ENCODE measurements around the gene RPS2. TPM values are rescaled to one million over a fixed set of nuclear protein-coding genes. Genes with fewer than 3 reads are reported as not detected.

Gene RPS2
- total RNA-seq, 1 experiment from 2014 or later = 2,950 TPM

GRCh38 chr16:1991135-1991551, 26.5 kb upstream of the RPS2 start:
- Mint-ChIP-seq H3K4me1 (ENCODE audit: low read depth, unreplicated experiment) (peaks cover 17% of the 10 kb centered on the region), H3K4me3 (ENCODE audit: low read depth, unreplicated experiment) (peak overlapping the region; percentile 54), H3K9me3 (ENCODE audit: low read depth, unreplicated experiment) (no peaks in the 10 kb centered on the region), H3K27ac (ENCODE audit: unreplicated experiment) (no peak overlapping the region), H3K27me3 (ENCODE audit: unreplicated experiment) (no peaks in the 10 kb centered on the region), H3K36me3 (ENCODE audit: insufficient read depth, unreplicated experiment) (peaks cover 51% of the 10 kb centered on the region)
- intact Hi-C loops (cut with micrococcal nuclease; ENCODE audit: unreplicated experiment) = no loop called here
- TF ChIP-seq, protein P1, sequence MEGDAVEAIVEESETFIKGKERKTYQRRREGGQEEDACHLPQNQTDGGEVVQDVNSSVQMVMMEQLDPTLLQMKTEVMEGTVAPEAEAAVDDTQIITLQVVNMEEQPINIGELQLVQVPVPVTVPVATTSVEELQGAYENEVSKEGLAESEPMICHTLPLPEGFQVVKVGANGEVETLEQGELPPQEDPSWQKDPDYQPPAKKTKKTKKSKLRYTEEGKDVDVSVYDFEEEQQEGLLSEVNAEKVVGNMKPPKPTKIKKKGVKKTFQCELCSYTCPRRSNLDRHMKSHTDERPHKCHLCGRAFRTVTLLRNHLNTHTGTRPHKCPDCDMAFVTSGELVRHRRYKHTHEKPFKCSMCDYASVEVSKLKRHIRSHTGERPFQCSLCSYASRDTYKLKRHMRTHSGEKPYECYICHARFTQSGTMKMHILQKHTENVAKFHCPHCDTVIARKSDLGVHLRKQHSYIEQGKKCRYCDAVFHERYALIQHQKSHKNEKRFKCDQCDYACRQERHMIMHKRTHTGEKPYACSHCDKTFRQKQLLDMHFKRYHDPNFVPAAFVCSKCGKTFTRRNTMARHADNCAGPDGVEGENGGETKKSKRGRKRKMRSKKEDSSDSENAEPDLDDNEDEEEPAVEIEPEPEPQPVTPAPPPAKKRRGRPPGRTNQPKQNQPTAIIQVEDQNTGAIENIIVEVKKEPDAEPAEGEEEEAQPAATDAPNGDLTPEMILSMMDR (IDR thresholded peaks at IDR 0.05; ENCODE audit: unreplicated experiment) = no peak
- CTCF ChIA-PET = no interaction called here
- no peak for DNase-seq
- no TSS peak for BruUV-seq (replicated peaks)

GRCh38 chr16:1990351-1991134, 25.9 kb upstream of the RPS2 start:
- no peaks in the 10 kb centered on the region for H3K27me3 Mint-ChIP-seq (ENCODE audit: unreplicated experiment)
- DNase-seq = peak; percentile 61
- TSS peak; percentile 14 for BruUV-seq (replicated peaks)
- CTCF ChIA-PET = no interaction called here
- intact Hi-C loops (cut with micrococcal nuclease; ENCODE audit: unreplicated experiment) = no loop called here
- H3K4me3 Mint-ChIP-seq (ENCODE audit: low read depth, unreplicated experiment) = peak overlapping the region; percentile 54
- peaks cover 47% of the 10 kb centered on the region for H3K36me3 Mint-ChIP-seq (ENCODE audit: insufficient read depth, unreplicated experiment)
- peaks cover 11% of the 10 kb centered on the region for H3K4me1 Mint-ChIP-seq (ENCODE audit: low read depth, unreplicated experiment)
- no peak overlapping the region for H3K27ac Mint-ChIP-seq (ENCODE audit: unreplicated experiment)
- TF ChIP-seq, protein P1 (IDR thresholded peaks at IDR 0.05; ENCODE audit: unreplicated experiment) = no peak
- no peaks in the 10 kb centered on the region for H3K9me3 Mint-ChIP-seq (ENCODE audit: low read depth, unreplicated experiment)

DNA sequence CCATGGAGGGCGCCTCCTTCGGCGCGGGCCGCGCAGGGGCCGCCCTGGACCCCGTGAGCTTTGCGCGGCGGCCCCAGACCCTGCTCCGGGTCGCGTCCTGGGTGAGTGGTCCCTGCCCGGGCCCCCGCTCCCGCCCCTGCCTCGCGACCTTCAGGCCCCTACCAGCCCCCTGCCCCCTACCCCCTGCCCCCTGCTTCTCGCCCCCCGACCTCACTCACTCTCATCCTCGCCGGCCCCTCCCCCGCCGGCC, 25.4 kb upstream of the RPS2 start:
- Mint-ChIP-seq H3K27ac (ENCODE audit: unreplicated experiment) (no peak overlapping the region), H3K36me3 (ENCODE audit: insufficient read depth, unreplicated experiment) (peaks cover 48% of the 10 kb centered on the region), H3K9me3 (ENCODE audit: low read depth, unreplicated experiment) (no peaks in the 10 kb centered on the region), H3K4me1 (ENCODE audit: low read depth, unreplicated experiment) (peaks cover 8% of the 10 kb centered on the region), H3K27me3 (ENCODE audit: unreplicated experiment) (no peaks in the 10 kb centered on the region), H3K4me3 (ENCODE audit: low read depth, unreplicated experiment) (peak overlapping the region; percentile 54)
- CTCF ChIA-PET = no interaction called here
- BruUV-seq (replicated peaks) = no TSS peak
- no peak for DNase-seq
- TF ChIP-seq, protein P1 (IDR thresholded peaks at IDR 0.05; ENCODE audit: unreplicated experiment) = no peak
- intact Hi-C loops (cut with micrococcal nuclease; ENCODE audit: unreplicated experiment) = no loop called here

- no TSS peak for BruUV-seq (replicated peaks)
- no peaks in the 10 kb centered on the region for H3K27me3 Mint-ChIP-seq (ENCODE audit: unreplicated experiment)
- TF ChIP-seq, protein P1 (IDR thresholded peaks at IDR 0.05; ENCODE audit: unreplicated experiment) = no peak
- intact Hi-C loops (cut with micrococcal nuclease; ENCODE audit: unreplicated experiment) = no loop called here
- H3K27ac Mint-ChIP-seq (ENCODE audit: unreplicated experiment) = peak within 1 kb of the TSS; percentile 13
- CTCF ChIA-PET = no interaction called here
- H3K9me3 Mint-ChIP-seq (ENCODE audit: low read depth, unreplicated experiment) = no peaks in the 10 kb centered on the region
- peaks cover 8% of the 10 kb centered on the region for H3K4me1 Mint-ChIP-seq (ENCODE audit: low read depth, unreplicated experiment)
- H3K4me3 Mint-ChIP-seq (ENCODE audit: low read depth, unreplicated experiment) = peak within 1 kb of the TSS; percentile 54
- no peak for DNase-seq
- H3K36me3 Mint-ChIP-seq (ENCODE audit: insufficient read depth, unreplicated experiment) = peaks cover 54% of the 10 kb centered on the region
Measured at GRCh38 chr16:1989209-1990100, 24.8 kb upstream of the RPS2 start, which contains the start of gene SYNGR3. TSS of gene SYNGR3 (plus strand) at chr16:1989970. CDS start at chr16:1990103, 133 bp downstream.

All from Calu3 (cell line).